Stimulated activated CD4-positive, alpha-beta T cell treated with anti-CD3 and anti-CD28 coated beads, Interleukin-1b, Interleukin-23, amount 100 ng/mL, for 24 hours (primary cell): Measurements from ENCODE around the gene RBL2.
"Not testable (repeated sequence)": the region's sequence is repeated elsewhere in the genome, so short reads cannot be mapped to it uniquely, and the experiment has no call there.

ENCODE experiments used
- DNase-seq, 4 experiments: peaks; one replicate each; pipeline ENCODE4 v3.0.0-alpha.2; 2020; ENCODE audit warnings: low read depth in 4 of 4, low spot score in 1 of 4

RBL2 gene

GRCh38 chr16:53529513-53529912 lies 95.2 kb downstream of the RBL2 start:
- DNase-seq, result no peak

DNA sequence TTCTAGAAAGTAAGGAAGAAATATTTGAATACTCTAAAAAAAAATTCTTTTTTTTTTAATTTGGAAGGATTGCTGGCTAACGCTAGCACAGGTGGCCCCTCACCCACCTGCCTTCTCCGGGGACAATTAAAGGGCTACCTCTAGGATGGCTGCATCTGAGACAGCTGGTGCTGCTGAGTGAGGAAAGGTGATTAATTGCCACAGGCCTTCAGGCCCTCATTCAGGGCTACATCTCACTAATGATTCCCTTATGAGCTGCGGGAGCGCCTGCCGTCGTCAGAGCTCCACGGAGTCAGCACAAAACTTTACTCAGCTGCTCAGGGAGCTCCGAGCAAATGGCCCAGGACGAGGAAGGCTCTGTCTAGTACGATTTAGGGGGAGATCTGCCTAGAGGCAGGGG lies 95.8 kb downstream of the RBL2 start:
- DNase-seq, result no peak

GRCh38 chr16:53530741-53531140 lies 96.5 kb downstream of the RBL2 start:
- DNase-seq, result no peak

DNA sequence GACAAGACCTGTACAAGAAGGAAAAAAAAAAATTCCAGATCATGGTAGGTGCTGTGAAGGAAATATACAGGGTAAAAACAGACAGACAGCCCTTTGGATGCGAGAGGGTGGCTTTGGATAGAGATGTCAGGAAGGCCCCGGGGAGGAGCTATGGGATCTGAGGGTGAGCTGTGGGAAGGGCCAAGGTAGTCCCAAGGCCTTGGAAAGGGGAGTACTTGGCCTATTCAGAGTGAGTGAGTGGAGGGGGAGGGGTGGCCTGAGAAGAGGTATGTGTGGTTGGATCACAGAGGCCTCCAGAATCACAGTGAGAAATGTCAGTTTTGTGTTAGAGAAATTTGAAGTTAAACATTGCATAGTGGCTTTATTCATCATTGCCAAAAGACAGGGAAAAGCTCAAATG lies 99.9 kb downstream of the RBL2 start:
- DNase-seq, result no peak

DNA sequence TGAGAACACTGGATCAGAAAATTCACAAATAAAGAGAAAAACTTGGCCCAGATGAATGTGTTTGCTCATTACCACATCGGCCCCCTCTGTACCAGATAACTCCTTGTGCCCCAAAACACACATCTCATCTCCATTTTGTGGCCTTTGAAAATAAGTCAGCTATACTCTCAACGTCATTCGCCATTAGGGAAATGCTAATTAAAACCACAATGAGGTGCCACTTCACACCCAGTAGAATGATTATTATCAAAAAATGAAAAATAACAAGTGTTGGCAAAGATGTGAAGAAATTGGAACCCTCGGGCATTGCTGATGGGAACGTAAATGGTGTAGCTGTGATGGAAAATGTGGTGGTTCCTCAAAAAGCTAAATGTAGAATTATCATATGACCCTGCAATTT lies 103.4 kb downstream of the RBL2 start:
- no peak for DNase-seq

GRCh38 chr16:53539346-53539745 lies 105.1 kb downstream of the RBL2 start:
- not testable (repeated sequence) for DNase-seq

- not testable (repeated sequence) for DNase-seq
Observed at GRCh38 chr16:53539759-53540718, 105.8 kb downstream of the RBL2 start.
